Fibroblast of peridontal ligament (primary cell): ENCODE data around the gene TRIO.

Experiments
- DNase-seq: peaks from one replicate; pipeline ENCODE4 v3.0.0-alpha.2; 2010; ENCODE audit errors: extremely low read depth

The TRIO gene

GRCh38 chr5:14410394-14411201, 267.5 kb downstream of the TRIO start:
- DNase-seq, result no peak

GRCh38 chr5:14411216-14411615, 268.1 kb downstream of the TRIO start:
- DNase-seq, result no peak

- DNase-seq, result peak; percentile 30
Measured at GRCh38 chr5:14413331-14413750, 270.2 kb downstream of the TRIO start.

GRCh38 chr5:14414007-14414406, 270.9 kb downstream of the TRIO start:
- DNase-seq, result no peak

- DNase-seq, result no peak
Measured at GRCh38 chr5:14414656-14415023, 271.5 kb downstream of the TRIO start.

- peak; percentile 72 for DNase-seq
Measured at GRCh38 chr5:14415024-14415697, 272.0 kb downstream of the TRIO start.

GRCh38 chr5:14415698-14416074, 272.5 kb downstream of the TRIO start:
- no peak for DNase-seq

- DNase-seq, result no peak
Measured at GRCh38 chr5:14416621-14417275, 273.6 kb downstream of the TRIO start.

GRCh38 chr5:14417276-14417730, 274.2 kb downstream of the TRIO start:
- DNase-seq, result peak; percentile 91

- DNase-seq, result no peak
Measured at GRCh38 chr5:14417792-14418765, 274.9 kb downstream of the TRIO start.

GRCh38 chr5:14419686-14420085, 276.5 kb downstream of the TRIO start:
- no peak for DNase-seq

GRCh38 chr5:14420101-14420811, 277.1 kb downstream of the TRIO start:
- DNase-seq, result no peak

- no peak for DNase-seq
Measured at GRCh38 chr5:14421851-14422250, 278.7 kb downstream of the TRIO start.

GRCh38 chr5:14424011-14424685, 281.0 kb downstream of the TRIO start:
- DNase-seq, result no peak

- no peak for DNase-seq
Measured at GRCh38 chr5:14425559-14425958, 282.4 kb downstream of the TRIO start.

- no peak for DNase-seq
Measured at GRCh38 chr5:14426521-14426920, 283.4 kb downstream of the TRIO start.

- DNase-seq, result no peak
Measured at GRCh38 chr5:14428302-14429081, 285.4 kb downstream of the TRIO start.

GRCh38 chr5:14429101-14430050, 286.2 kb downstream of the TRIO start:
- DNase-seq, result no peak
